SJSA1 (cell line): ENCODE measurements around the gene GSC2. TPM values are rescaled to one million over a fixed set of nuclear protein-coding genes. Genes with fewer than 3 reads are reported as not detected.

Experiments used
- DNase-seq, 2 experiments: peaks; one replicate each; pipeline ENCODE4 v3.0.0-alpha.2; 2015 to 2020; ENCODE audit warnings: low spot score in 2 of 2, low read depth in 1 of 2
- H3K27ac ChIP-seq: fragments of 250-450 bp; sonication (Bioruptor Pico); 2 replicates; pipeline ENCODE4 v1.5.1; 2020; ENCODE audit warnings: mild to moderate bottlenecking, moderate library complexity
- H3K27me3 ChIP-seq: fragments of 250-450 bp; sonication (Bioruptor Pico); replicated peaks from 2 replicates; pipeline ENCODE4 v1.5.1; 2020; ENCODE audit warnings: mild to moderate bottlenecking, moderate library complexity
- H3K36me3 ChIP-seq: fragments of 250-450 bp; sonication (Bioruptor Pico); 2 replicates; pipeline ENCODE4 v1.5.1; 2020; ENCODE audit warnings: mild to moderate bottlenecking
- H3K4me1 ChIP-seq: fragments of 250-450 bp; sonication (Bioruptor Pico); replicated peaks from 2 replicates; pipeline ENCODE4 v1.6.1; 2021; ENCODE audit warnings: mild to moderate bottlenecking
- H3K4me3 ChIP-seq: fragments of 250-450 bp; sonication (Bioruptor Pico); 2 replicates; pipeline ENCODE4 v1.5.1; 2020; ENCODE audit warnings: mild to moderate bottlenecking
- H3K9me3 ChIP-seq: fragments of 250-450 bp; sonication (Bioruptor Pico); replicated peaks from 2 replicates; pipeline ENCODE4 v1.5.1; 2020; ENCODE audit warnings: mild to moderate bottlenecking
- total RNA-seq: library from RNA; depleted of rRNA; stranded (reverse); fragments of >200 nt; shearing (Covaris generic); gene quantifications from 2 replicates; pipeline ENCODE4 v1.2.3, GENCODE V29; 2014; rRNA removed

GSC2 gene
- total RNA-seq, 1 experiment from 2014 or later = not detected

- no peak for DNase-seq
- H3K36me3 ChIP-seq = no peaks in the 10 kb centered on the region
- no peaks in the 10 kb centered on the region for H3K4me1 ChIP-seq
- H3K9me3 ChIP-seq = no peaks in the 10 kb centered on the region
- H3K4me3 ChIP-seq = no peak overlapping the region
- H3K27me3 ChIP-seq = no peaks in the 10 kb centered on the region
- no peak overlapping the region for H3K27ac ChIP-seq
These were observed 43.0 kb downstream of the GSC2 start for GRCh38 chr22:19106886-19107729.

- Histone ChIP-seq H3K27ac (no peak overlapping the region), H3K4me1 (no peaks in the 10 kb centered on the region), H3K9me3 (no peaks in the 10 kb centered on the region), H3K36me3 (no peaks in the 10 kb centered on the region), H3K27me3 (no peaks in the 10 kb centered on the region), H3K4me3 (no peak overlapping the region)
- no peak for DNase-seq
These were observed 44.0 kb downstream of the GSC2 start for GRCh38 chr22:19105867-19106802.

DNA sequence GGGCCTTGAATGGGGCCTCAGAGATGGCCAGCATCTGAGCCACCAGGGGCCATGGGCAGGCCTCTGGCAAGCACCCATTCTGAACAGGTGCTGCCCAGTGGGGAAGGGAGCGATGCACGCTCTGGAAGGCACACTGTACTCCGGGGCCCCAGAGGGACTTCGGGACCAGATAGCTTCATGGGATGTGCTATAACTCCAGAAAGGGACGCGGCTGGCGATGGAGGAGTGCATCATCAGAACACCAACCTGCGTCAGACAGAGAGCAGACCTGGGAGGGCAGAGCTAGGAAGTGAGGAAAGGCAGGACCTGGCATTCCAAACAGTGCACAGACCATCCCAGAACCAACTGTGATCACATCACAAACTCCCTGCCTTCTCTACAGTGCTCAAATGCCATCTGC lies 44.6 kb downstream of the GSC2 start:
- H3K9me3 ChIP-seq = no peaks in the 10 kb centered on the region
- no peak overlapping the region for H3K4me3 ChIP-seq
- no peaks in the 10 kb centered on the region for H3K36me3 ChIP-seq
- H3K4me1 ChIP-seq = no peaks in the 10 kb centered on the region
- DNase-seq = no peak
- no peaks in the 10 kb centered on the region for H3K27me3 ChIP-seq
- no peak overlapping the region for H3K27ac ChIP-seq

GRCh38 chr22:19103880-19104821 lies 45.9 kb downstream of the GSC2 start:
- H3K4me1 ChIP-seq = no peaks in the 10 kb centered on the region
- no peak for DNase-seq
- no peaks in the 10 kb centered on the region for H3K27me3 ChIP-seq
- no peak overlapping the region for H3K27ac ChIP-seq
- no peak overlapping the region for H3K4me3 ChIP-seq
- H3K9me3 ChIP-seq = no peaks in the 10 kb centered on the region
- H3K36me3 ChIP-seq = peaks cover 1% of the 10 kb centered on the region; the same call in 1 of the 2 replicates

DNA sequence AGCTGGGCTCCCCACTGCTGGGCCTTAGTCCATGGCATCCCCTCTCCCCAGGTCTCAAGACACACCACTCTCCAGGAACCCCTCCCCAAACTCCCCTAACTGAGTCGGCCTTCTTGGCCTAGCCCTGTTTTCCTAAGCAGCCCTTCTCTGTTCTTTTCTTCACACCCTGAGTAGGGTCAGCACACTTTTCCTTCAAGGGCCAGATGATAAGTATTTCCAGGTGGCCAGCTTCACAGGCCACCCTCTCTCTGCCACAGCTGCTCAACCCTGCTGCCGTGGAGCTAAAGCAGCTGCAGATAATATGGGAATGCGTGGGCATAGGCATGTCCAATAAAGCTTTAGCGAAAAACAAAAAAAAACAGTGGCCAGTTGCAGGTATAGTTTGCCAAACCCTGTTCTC lies 51.9 kb downstream of the GSC2 start:
- H3K27ac ChIP-seq = no peak overlapping the region
- H3K9me3 ChIP-seq = no peaks in the 10 kb centered on the region
- H3K27me3 ChIP-seq = no peaks in the 10 kb centered on the region
- peaks cover 9% of the 10 kb centered on the region; the same call in 1 of the 2 replicates for H3K36me3 ChIP-seq
- H3K4me1 ChIP-seq = no peaks in the 10 kb centered on the region
- DNase-seq = peak in 1 of 2 experiments; percentile 30
- no peak overlapping the region for H3K4me3 ChIP-seq

DNA sequence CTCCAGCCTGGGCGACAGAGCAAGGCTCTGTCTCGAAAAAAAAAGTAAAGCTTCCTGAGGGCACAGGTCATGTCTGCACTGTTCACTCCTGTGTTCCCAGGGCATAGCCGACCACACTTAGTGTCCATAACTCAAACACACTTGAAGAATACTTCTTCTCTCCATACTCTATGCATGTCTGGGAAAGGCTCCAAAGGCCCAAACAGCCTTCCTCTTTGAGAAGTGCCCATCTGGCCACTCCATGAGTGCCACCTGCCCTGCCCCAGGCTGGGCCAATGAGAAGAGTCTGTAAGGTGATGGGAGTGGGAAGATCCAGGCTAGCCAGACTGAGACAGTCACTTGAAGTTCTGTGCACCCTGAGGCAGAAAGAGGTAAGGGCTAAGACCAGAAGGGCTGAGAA lies 52.6 kb downstream of the GSC2 start:
- DNase-seq = no peak
- peaks cover 9% of the 10 kb centered on the region; the same call in 1 of the 2 replicates for H3K36me3 ChIP-seq
- H3K4me3 ChIP-seq = no peak overlapping the region
- H3K4me1 ChIP-seq = no peaks in the 10 kb centered on the region
- H3K9me3 ChIP-seq = no peaks in the 10 kb centered on the region
- H3K27ac ChIP-seq = no peak overlapping the region
- H3K27me3 ChIP-seq = no peaks in the 10 kb centered on the region

Other genes with a start within 250 kb of the GSC2 start
- gene DGCR6, start 244.0 kb downstream of the GSC2 start, total RNA-seq = 0.95 and 1.9 TPM in 2 replicates
- gene PRODH, start 214.0 kb downstream of the GSC2 start, total RNA-seq = not detected in 2 replicates
- 51.1 and 62.2 TPM in 2 replicates for gene DGCR2, start 27.9 kb downstream of the GSC2 start, total RNA-seq
- gene TSSK2, start 19.0 kb downstream of the GSC2 start, total RNA-seq = not detected in 2 replicates
- gene ESS2, start 5.6 kb downstream of the GSC2 start, total RNA-seq = 7.6 and 21.2 TPM in 2 replicates
- 118 and 132 TPM in 2 replicates for gene SLC25A1, start 28.4 kb upstream of the GSC2 start, total RNA-seq
- gene CLTCL1, start 141.4 kb upstream of the GSC2 start, total RNA-seq = 7.3 and 17.1 TPM in 2 replicates